GM12873 (cell line): Measurements from ENCODE around the gene SEMA4D.

ENCODE experiments used
- CTCF ChIP-seq: IDR thresholded peaks from 2 replicates; pipeline ENCODE4 v1.5.1; 2012; ENCODE audit warnings: low read depth, mild to moderate bottlenecking, moderate library complexity, low read length, control low read depth; ENCODE audit not compliant: insufficient read depth; ENCODE audit errors: missing control alignments

SEMA4D gene

GRCh38 chr9:89478821-89479668 lies 18.9 kb downstream of the SEMA4D start:
- no peak for TF ChIP-seq CTCF

- TF ChIP-seq CTCF: no peak
These were observed 19.9 kb downstream of the SEMA4D start for GRCh38 chr9:89477811-89478630.

- TF ChIP-seq CTCF: no peak
These were observed 20.5 kb downstream of the SEMA4D start for GRCh38 chr9:89477384-89477783.

- TF ChIP-seq CTCF: no peak
These were observed 21.4 kb downstream of the SEMA4D start for GRCh38 chr9:89476546-89476945.

GRCh38 chr9:89475891-89476440 lies 21.9 kb downstream of the SEMA4D start:
- TF ChIP-seq CTCF: no peak

GRCh38 chr9:89474939-89475338 lies 23.0 kb downstream of the SEMA4D start:
- TF ChIP-seq CTCF: no peak
